Measurements from ENCODE around the gene RAP1GDS1. TPM values are rescaled to one million over a fixed set of nuclear protein-coding genes. Genes with fewer than 3 reads are reported as not detected.

The RAP1GDS1 gene
- total RNA-seq, 2 donors from 2014 or later: 34.0 to 37.9 TPM

DNA sequence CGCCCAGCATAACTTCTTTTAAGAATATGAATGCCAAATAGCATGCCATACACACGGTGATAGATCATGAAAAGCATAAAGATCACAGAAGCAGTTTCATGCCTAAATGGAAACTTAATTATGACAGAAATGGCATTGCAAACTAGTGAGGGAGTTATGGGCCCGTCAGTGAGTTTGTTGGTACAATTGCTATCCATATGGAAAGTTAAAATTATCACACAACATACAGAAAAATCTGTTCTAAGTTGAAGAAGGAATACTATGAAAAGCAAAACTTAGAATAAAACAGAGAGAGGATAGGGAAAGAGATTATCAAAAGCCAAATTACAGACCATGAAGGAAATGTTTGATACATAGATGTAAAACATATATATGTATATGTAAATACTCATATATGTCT, 30.2 kb upstream of the RAP1GDS1 start:
- H3K36me3 Mint-ChIP-seq (ENCODE audit: low read depth): no peaks in the 10 kb centered on the region
- Histone ChIP-seq H3K9ac (ENCODE audit: extremely low read depth, low read length, poor library complexity, severe bottlenecking) (no peak overlapping the region), H3K4me1 (ENCODE audit: control insufficient read depth, insufficient read depth, low read length) (no peaks in the 10 kb centered on the region), H3K27ac (ENCODE audit: low read depth, low read length) (no peak overlapping the region), H3K9me3 (ENCODE audit: control insufficient read depth, low read length) (no peaks in the 10 kb centered on the region), H3K27me3 (ENCODE audit: control insufficient read depth, insufficient read depth, low read length, poor library complexity, severe bottlenecking) (no peaks in the 10 kb centered on the region), H3K36me3 (ENCODE audit: control insufficient read depth, insufficient read depth, low read length) (no peaks in the 10 kb centered on the region), H3K4me3 (ENCODE audit: low read length) (no peak overlapping the region)
- no peak overlapping the region for H3K27ac Mint-ChIP-seq
- WGBS, 2 experiments (ENCODE audit: insufficient coverage in 1 of 2, insufficient read length in 1 of 2): 83 to 89% methylated on average over 2 to 3 of the region's 3 CpGs
- TF ChIP-seq, protein P1, sequence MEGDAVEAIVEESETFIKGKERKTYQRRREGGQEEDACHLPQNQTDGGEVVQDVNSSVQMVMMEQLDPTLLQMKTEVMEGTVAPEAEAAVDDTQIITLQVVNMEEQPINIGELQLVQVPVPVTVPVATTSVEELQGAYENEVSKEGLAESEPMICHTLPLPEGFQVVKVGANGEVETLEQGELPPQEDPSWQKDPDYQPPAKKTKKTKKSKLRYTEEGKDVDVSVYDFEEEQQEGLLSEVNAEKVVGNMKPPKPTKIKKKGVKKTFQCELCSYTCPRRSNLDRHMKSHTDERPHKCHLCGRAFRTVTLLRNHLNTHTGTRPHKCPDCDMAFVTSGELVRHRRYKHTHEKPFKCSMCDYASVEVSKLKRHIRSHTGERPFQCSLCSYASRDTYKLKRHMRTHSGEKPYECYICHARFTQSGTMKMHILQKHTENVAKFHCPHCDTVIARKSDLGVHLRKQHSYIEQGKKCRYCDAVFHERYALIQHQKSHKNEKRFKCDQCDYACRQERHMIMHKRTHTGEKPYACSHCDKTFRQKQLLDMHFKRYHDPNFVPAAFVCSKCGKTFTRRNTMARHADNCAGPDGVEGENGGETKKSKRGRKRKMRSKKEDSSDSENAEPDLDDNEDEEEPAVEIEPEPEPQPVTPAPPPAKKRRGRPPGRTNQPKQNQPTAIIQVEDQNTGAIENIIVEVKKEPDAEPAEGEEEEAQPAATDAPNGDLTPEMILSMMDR (conservative IDR thresholded peaks at IDR 0.05): no peak
- no peak overlapping the region for H3K4me3 Mint-ChIP-seq
- DNase-seq: no peak
- no peaks in the 10 kb centered on the region for H3K4me1 Mint-ChIP-seq
- no peaks in the 10 kb centered on the region for H3K27me3 Mint-ChIP-seq (ENCODE audit: insufficient read depth)
- H3K9me3 Mint-ChIP-seq: no peaks in the 10 kb centered on the region

DNA sequence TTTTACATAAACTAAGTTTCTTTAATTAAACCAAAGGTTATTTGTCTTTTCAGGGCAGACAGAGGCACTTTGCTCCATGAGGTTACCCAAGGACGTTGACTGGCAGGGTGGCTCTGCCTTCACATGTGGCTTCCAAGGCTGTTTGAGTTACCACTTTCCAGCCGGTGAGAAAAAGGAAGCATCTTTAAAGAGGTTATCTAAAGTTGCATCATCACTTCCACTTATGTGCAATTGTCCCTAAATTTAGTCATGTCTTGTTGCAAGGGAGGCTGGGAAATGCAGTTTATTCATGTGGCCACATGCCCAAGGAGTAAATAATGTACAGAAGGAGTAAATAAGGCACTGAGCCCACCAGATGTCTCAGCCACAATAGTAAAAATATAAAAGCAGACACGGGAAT, 29.0 kb upstream of the RAP1GDS1 start:
- no peak for DNase-seq
- H3K4me1 ChIP-seq (ENCODE audit: control insufficient read depth, insufficient read depth, low read length): no peaks in the 10 kb centered on the region

DNA sequence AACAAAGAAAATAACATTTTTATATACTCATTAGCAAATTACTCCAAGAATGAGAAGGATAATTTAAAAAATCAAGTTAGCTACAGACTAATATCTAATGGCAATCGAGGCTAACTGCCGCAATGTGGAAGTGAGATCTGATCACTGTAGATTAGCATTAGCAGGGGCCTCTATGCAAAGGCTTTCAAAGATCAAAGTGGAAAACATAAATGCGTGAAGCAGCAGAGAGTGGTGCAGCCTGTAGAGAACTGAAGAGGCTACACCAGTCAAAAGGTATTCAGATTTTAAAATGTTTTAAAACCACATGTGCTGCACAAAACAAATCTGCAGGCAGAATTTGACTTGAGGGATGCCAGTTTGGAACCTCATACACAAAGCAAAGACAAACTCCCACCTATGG, 24.0 kb upstream of the RAP1GDS1 start:
- 90 to 94% methylated on average over 3 of the region's 3 CpGs for WGBS, 2 experiments (ENCODE audit: insufficient coverage in 1 of 2, insufficient read length in 1 of 2)
- Mint-ChIP-seq H3K4me1 (peaks cover 4% of the 10 kb centered on the region), H3K27me3 (ENCODE audit: insufficient read depth) (no peaks in the 10 kb centered on the region)

More for the DNA sequence above, 29.0 kb upstream of the RAP1GDS1 start:
- Mint-ChIP-seq H3K36me3 (ENCODE audit: low read depth) (no peaks in the 10 kb centered on the region), H3K9me3 (no peaks in the 10 kb centered on the region), H3K27ac (no peak overlapping the region), H3K4me3 (no peak overlapping the region), H3K4me1 (no peaks in the 10 kb centered on the region), H3K27me3 (ENCODE audit: insufficient read depth) (no peaks in the 10 kb centered on the region)
- H3K36me3 ChIP-seq (ENCODE audit: control insufficient read depth, insufficient read depth, low read length): no peaks in the 10 kb centered on the region
- 93 to 94% methylated on average over 3 of the region's 3 CpGs for WGBS, 2 experiments (ENCODE audit: insufficient coverage in 1 of 2, insufficient read length in 1 of 2)
- no peak overlapping the region for H3K9ac ChIP-seq (ENCODE audit: extremely low read depth, low read length, poor library complexity, severe bottlenecking)
- no peak overlapping the region for H3K4me3 ChIP-seq (ENCODE audit: low read length)
- no peak overlapping the region for H3K27ac ChIP-seq (ENCODE audit: low read depth, low read length)
- TF ChIP-seq, protein P1 (conservative IDR thresholded peaks at IDR 0.05): no peak
- no peaks in the 10 kb centered on the region for H3K9me3 ChIP-seq (ENCODE audit: control insufficient read depth, low read length)
- H3K27me3 ChIP-seq (ENCODE audit: control insufficient read depth, insufficient read depth, low read length, poor library complexity, severe bottlenecking): no peaks in the 10 kb centered on the region

More for the DNA sequence above, 24.0 kb upstream of the RAP1GDS1 start:
- Mint-ChIP-seq H3K27ac (no peak overlapping the region), H3K4me3 (no peak overlapping the region), H3K9me3 (no peaks in the 10 kb centered on the region), H3K36me3 (ENCODE audit: low read depth) (no peaks in the 10 kb centered on the region)
- Histone ChIP-seq H3K9ac (ENCODE audit: extremely low read depth, low read length, poor library complexity, severe bottlenecking) (no peak overlapping the region), H3K36me3 (ENCODE audit: control insufficient read depth, insufficient read depth, low read length) (no peaks in the 10 kb centered on the region), H3K27ac (ENCODE audit: low read depth, low read length) (no peak overlapping the region), H3K4me1 (ENCODE audit: control insufficient read depth, insufficient read depth, low read length) (no peaks in the 10 kb centered on the region), H3K4me3 (ENCODE audit: low read length) (no peak overlapping the region), H3K9me3 (ENCODE audit: control insufficient read depth, low read length) (no peaks in the 10 kb centered on the region), H3K27me3 (ENCODE audit: control insufficient read depth, insufficient read depth, low read length, poor library complexity, severe bottlenecking) (no peaks in the 10 kb centered on the region)
- DNase-seq: no peak
- TF ChIP-seq, protein P1 (conservative IDR thresholded peaks at IDR 0.05): no peak
